HG02610 (cell line): ENCODE data around the gene PCDHB2.
"Not testable (repeated sequence)": the region's sequence is repeated elsewhere in the genome, so short reads cannot be mapped to it uniquely, and the experiment has no call there.

ENCODE experiments used
- ATAC-seq: cut with Tn5 transposase; IDR thresholded peaks from one replicate; pipeline ENCODE4 v1.9.1; 2021; ENCODE audit warnings: mild to moderate bottlenecking, moderate library complexity; ENCODE audit not compliant: unreplicated experiment

PCDHB2 gene

GRCh38 chr5:141135718-141136266 lies 41.4 kb downstream of the PCDHB2 start:
- ATAC-seq = no peak

- not testable (repeated sequence) for ATAC-seq
Observed at GRCh38 chr5:141137346-141137745, 42.9 kb downstream of the PCDHB2 start.
